ENCODE results near the gene USP34. TPM values are rescaled to one million over a fixed set of nuclear protein-coding genes. Genes with fewer than 3 reads are reported as not detected.

Gene USP34
- total and polyA plus RNA-seq, 2 experiments from 2014 or later, result 81.8 to 157 TPM

GRCh38 chr2:61456070-61456745 lies 14.7 kb downstream of the USP34 start:
- Mint-ChIP-seq H3K36me3 (ENCODE audit: low read depth) (peaks cover 11% of the 10 kb centered on the region; the same call in 2 of the 3 replicates), H3K27me3 (ENCODE audit: insufficient read depth, low read depth, poor library complexity) (peaks cover 5% of the 10 kb centered on the region), H3K4me3 (no peak overlapping the region), H3K4me1 (no peaks in the 10 kb centered on the region; the same call in 2 of the 3 replicates), H3K27ac (no peak overlapping the region), H3K9me3 (no peaks in the 10 kb centered on the region)
- Histone ChIP-seq H3K36me3 (ENCODE audit: insufficient read depth) (no peaks in the 10 kb centered on the region), H3K27me3 (ENCODE audit: insufficient read depth) (no peaks in the 10 kb centered on the region), H3K4me2 (no peak overlapping the region), H3K4me1 (ENCODE audit: insufficient read depth) (no peaks in the 10 kb centered on the region; the same call in 1 of the 2 replicates), H3F3A (replicated peaks; ENCODE audit: low read depth) (no peaks in the 10 kb centered on the region), H3K27ac (ENCODE audit: low read depth) (peak overlapping the region; percentile 7; the same call in 1 of the 2 replicates), H2AFZ (no peak overlapping the region), H4K20me1 (replicated peaks; ENCODE audit: insufficient read depth) (peaks cover 72% of the 10 kb centered on the region), H3K9me2 (ENCODE audit: insufficient read depth) (no peaks in the 10 kb centered on the region), H3K4me3 (no peak overlapping the region), H3K79me2 (replicated peaks; ENCODE audit: insufficient read depth) (peaks cover 100% of the 10 kb centered on the region)
- TF ChIP-seq, protein P1, sequence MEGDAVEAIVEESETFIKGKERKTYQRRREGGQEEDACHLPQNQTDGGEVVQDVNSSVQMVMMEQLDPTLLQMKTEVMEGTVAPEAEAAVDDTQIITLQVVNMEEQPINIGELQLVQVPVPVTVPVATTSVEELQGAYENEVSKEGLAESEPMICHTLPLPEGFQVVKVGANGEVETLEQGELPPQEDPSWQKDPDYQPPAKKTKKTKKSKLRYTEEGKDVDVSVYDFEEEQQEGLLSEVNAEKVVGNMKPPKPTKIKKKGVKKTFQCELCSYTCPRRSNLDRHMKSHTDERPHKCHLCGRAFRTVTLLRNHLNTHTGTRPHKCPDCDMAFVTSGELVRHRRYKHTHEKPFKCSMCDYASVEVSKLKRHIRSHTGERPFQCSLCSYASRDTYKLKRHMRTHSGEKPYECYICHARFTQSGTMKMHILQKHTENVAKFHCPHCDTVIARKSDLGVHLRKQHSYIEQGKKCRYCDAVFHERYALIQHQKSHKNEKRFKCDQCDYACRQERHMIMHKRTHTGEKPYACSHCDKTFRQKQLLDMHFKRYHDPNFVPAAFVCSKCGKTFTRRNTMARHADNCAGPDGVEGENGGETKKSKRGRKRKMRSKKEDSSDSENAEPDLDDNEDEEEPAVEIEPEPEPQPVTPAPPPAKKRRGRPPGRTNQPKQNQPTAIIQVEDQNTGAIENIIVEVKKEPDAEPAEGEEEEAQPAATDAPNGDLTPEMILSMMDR (conservative IDR thresholded peaks at IDR 0.05; ENCODE audit: low read depth in 2 of 2), result no peak
- TF ChIP-seq POLR2AphosphoS5 (IDR thresholded peaks at IDR 0.05; ENCODE audit: low read depth) (no peak), EZH2phosphoT487 (IDR thresholded peaks at IDR 0.05; ENCODE audit: unreplicated experiment) (no peak), EZH2 (IDR thresholded peaks at IDR 0.05; ENCODE audit: low read depth, unreplicated experiment) (no peak), STAT1 (IDR thresholded peaks at IDR 0.05; ENCODE audit: unreplicated experiment) (no peak), ZNF114 (CRISPR knock-in tag; IDR thresholded peaks at IDR 0.05) (no peak), CREB1 (CRISPR knock-in tag; IDR thresholded peaks at IDR 0.05; ENCODE audit: low read depth) (no peak), ZNF462 (CRISPR knock-in tag; IDR thresholded peaks at IDR 0.05) (no peak), NANOG (IDR thresholded peaks at IDR 0.05; ENCODE audit: borderline replicate concordance) (no peak), ZNF331 (CRISPR knock-in tag; IDR thresholded peaks at IDR 0.05; ENCODE audit: low read depth) (no peak), JUNB (IDR thresholded peaks at IDR 0.05; ENCODE audit: unreplicated experiment) (no peak)
- TF ChIP-seq, protein P2, sequence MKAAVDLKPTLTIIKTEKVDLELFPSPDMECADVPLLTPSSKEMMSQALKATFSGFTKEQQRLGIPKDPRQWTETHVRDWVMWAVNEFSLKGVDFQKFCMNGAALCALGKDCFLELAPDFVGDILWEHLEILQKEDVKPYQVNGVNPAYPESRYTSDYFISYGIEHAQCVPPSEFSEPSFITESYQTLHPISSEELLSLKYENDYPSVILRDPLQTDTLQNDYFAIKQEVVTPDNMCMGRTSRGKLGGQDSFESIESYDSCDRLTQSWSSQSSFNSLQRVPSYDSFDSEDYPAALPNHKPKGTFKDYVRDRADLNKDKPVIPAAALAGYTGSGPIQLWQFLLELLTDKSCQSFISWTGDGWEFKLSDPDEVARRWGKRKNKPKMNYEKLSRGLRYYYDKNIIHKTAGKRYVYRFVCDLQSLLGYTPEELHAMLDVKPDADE (IDR thresholded peaks at IDR 0.05), result no peak
- TF ChIP-seq, protein P3, sequence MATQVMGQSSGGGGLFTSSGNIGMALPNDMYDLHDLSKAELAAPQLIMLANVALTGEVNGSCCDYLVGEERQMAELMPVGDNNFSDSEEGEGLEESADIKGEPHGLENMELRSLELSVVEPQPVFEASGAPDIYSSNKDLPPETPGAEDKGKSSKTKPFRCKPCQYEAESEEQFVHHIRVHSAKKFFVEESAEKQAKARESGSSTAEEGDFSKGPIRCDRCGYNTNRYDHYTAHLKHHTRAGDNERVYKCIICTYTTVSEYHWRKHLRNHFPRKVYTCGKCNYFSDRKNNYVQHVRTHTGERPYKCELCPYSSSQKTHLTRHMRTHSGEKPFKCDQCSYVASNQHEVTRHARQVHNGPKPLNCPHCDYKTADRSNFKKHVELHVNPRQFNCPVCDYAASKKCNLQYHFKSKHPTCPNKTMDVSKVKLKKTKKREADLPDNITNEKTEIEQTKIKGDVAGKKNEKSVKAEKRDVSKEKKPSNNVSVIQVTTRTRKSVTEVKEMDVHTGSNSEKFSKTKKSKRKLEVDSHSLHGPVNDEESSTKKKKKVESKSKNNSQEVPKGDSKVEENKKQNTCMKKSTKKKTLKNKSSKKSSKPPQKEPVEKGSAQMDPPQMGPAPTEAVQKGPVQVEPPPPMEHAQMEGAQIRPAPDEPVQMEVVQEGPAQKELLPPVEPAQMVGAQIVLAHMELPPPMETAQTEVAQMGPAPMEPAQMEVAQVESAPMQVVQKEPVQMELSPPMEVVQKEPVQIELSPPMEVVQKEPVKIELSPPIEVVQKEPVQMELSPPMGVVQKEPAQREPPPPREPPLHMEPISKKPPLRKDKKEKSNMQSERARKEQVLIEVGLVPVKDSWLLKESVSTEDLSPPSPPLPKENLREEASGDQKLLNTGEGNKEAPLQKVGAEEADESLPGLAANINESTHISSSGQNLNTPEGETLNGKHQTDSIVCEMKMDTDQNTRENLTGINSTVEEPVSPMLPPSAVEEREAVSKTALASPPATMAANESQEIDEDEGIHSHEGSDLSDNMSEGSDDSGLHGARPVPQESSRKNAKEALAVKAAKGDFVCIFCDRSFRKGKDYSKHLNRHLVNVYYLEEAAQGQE (IDR thresholded peaks at IDR 0.05; ENCODE audit: unreplicated experiment), result no peak
- DNase-seq (ENCODE audit: low spot score) (no peak), ATAC-seq (no peak)
